Loucy (cell line): ENCODE results near the gene PBX2.

Experiments
- CTCF ChIP-seq: fragments of 200-600 bp; sonication (generic); conservative IDR thresholded peaks from 2 replicates; pipeline ENCODE4 v1.5.1; 2014; ENCODE audit warnings: mild to moderate bottlenecking, antibody characterized with exemption, low read length
- EZH2phosphoT487 ChIP-seq: fragments of 200-600 bp; IDR thresholded peaks from 2 replicates; pipeline ENCODE4 v1.6.1; 2018; ENCODE audit warnings: antibody characterized with exemption, mild to moderate bottlenecking, moderate library complexity, borderline replicate concordance

GRCh38 chr6:32194388-32194787 lies 4.4 kb upstream of the PBX2 start:
- TF ChIP-seq CTCF (no peak), EZH2phosphoT487 (no peak)
